Stimulated activated CD4-positive, alpha-beta T cell treated with anti-CD3 and anti-CD28 coated beads, Interleukin-12 subunit alpha, Interleukin-12 subunit beta, amount 100 ng/mL, for 48 hours (primary cell): Measurements from ENCODE around the gene GPR37.

Experiments
- DNase-seq, 3 donors: peaks; one replicate each; pipeline ENCODE4 v3.0.0-alpha.2; 2020; ENCODE audit warnings: low read depth in 2 of 3, low spot score in 1 of 3

The GPR37 gene, protein sequence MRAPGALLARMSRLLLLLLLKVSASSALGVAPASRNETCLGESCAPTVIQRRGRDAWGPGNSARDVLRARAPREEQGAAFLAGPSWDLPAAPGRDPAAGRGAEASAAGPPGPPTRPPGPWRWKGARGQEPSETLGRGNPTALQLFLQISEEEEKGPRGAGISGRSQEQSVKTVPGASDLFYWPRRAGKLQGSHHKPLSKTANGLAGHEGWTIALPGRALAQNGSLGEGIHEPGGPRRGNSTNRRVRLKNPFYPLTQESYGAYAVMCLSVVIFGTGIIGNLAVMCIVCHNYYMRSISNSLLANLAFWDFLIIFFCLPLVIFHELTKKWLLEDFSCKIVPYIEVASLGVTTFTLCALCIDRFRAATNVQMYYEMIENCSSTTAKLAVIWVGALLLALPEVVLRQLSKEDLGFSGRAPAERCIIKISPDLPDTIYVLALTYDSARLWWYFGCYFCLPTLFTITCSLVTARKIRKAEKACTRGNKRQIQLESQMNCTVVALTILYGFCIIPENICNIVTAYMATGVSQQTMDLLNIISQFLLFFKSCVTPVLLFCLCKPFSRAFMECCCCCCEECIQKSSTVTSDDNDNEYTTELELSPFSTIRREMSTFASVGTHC

DNA sequence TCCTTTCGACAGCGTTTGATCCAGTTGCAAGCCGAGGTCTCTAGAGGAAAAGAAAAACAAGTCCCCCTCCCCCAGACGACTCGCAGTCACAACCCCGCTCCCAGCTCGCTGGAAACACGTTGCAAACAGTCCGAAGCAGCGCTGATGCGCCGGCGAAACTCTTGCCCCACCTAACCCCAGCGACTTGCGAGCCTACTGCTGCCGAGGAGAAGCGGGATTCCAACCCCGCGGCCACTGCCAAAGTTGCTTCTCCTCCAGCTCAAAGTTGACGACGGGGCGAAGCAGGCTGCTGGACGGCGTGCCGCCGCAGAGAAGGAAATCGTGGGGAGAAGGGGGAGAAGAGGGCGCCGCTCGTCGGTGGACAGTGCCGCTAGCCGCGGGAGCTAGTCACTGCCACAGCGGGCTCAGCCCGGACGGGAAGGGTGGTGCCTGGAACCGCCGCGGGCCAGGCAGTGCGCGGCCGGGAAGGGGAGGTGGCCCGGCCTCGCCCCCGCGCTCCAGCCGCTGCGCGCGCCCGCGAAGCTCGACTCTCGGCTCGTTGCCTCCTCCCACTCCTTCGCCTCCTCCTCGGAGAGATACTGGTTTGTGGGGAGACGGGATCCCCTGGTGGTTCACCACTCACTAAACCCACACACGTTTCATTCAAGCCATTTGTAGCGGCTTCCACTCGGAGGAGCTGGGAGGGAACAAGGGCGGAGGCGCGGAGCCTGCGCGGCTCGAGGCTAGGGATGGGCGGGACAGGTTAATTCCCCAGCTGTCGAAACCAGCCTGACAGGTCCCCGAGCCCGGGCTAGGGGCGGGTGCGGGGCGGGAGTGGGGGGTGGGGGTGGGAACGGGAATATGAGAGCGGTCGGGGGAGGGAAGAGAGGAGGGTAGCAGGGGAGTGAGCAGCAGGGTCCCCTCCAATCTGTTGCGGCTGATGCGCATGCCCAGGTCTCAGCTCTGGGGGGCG is at the start of gene GPR37:
Gene GPR37, minus strand, starts transcription at position 392 of the 952 bp plus-strand sequence. CDS start 816 bp downstream, outside the sequence.
- peak in 2 of 3 donors; percentile 14 to 34 for DNase-seq

DNA sequence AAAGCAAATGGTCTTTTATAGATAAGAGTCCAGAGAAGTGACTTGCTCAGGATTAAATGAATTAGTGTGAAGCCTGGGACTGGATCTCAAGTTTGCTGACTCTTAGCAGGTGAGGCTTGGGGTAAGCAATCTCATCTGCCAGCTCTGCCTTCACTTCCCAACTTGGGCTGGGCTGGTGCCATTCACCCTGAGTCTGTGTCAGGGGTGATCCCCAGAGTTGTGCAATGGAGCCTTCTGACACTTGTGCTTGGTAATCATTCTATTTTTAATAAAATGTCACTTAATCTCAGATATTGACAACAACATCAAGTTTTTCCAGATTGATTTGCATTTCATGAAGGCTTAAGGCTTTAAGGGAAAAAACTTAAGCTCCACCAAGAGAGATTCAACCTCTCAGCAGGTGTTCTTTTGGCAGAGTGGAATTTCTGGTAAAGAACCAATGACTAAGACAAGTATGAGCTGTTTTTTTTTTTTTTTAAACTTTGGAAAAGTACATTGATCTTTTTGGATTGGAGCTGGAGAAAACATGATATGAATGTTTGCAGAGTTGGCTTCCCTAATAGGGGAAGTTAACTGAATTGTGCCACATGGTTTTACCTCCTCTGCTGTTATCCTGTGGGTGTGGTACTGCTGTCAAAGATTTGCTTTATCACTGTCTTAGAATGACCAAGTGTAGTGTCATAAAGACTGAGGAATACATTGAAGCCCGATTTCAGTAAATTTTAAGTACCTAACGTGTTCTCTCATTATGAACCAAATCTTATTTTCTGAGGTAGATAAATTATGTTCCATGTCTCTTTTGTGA is 48.6 kb upstream of the GPR37 start:
- DNase-seq = no peak

GRCh38 chr7:124812764-124813163 is 47.2 kb upstream of the GPR37 start:
- no peak for DNase-seq

DNA sequence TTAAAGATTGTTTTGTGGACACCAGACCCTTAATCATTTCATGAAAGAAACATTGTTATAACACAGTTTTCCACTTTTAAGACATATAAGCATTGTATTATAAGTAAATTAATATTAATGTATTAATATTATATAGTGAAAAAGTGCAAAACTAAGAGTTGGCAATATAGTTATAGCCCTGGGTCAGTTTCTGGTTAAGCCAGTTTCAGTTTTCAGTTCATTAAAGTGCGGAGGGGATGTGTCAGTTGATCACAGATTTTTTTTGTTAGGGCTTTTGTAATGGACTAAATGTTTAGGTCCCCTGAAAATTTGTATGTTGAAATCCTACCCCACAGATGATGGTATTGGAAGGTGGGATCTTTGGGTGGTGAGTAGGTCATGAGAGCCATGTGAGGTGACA is 45.7 kb upstream of the GPR37 start:
- DNase-seq = no peak

GRCh38 chr7:124810605-124811004 is 45.0 kb upstream of the GPR37 start:
- DNase-seq = no peak

GRCh38 chr7:124808206-124808605 is 42.6 kb upstream of the GPR37 start:
- no peak for DNase-seq

- DNase-seq = no peak
Measured at GRCh38 chr7:124801330-124801895, 35.8 kb upstream of the GPR37 start.

GRCh38 chr7:124800386-124800785 is 34.8 kb upstream of the GPR37 start:
- DNase-seq = no peak

- no peak for DNase-seq
Measured at GRCh38 chr7:124799448-124799847, 33.9 kb upstream of the GPR37 start.

DNA sequence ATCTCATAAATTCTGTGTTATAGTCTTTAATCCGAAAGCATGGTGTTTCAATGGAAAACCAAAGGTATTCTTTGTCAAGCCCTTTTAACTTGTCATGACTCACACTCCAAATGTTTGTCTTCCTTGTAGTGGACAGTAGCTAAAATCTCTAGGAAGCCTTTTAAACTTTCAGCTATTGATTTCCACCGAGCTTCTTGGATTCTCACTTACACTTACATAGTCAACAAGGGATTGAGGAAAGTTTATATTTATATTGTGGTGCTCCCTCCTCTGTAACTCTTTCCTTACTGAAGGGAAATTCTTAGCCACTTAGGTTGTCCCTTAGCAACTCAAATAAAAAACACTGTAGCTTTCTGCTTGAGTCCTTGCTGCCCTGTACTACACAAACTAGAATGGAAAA is 31.2 kb upstream of the GPR37 start:
- DNase-seq = no peak

GRCh38 chr7:124792696-124793095 is 27.1 kb upstream of the GPR37 start:
- no peak for DNase-seq

- DNase-seq = no peak
Measured at GRCh38 chr7:124792002-124792401, 26.4 kb upstream of the GPR37 start.

GRCh38 chr7:124791426-124791825 is 25.8 kb upstream of the GPR37 start:
- DNase-seq = no peak

- DNase-seq = no peak
Measured at GRCh38 chr7:124790645-124791044, 25.1 kb upstream of the GPR37 start.

DNA sequence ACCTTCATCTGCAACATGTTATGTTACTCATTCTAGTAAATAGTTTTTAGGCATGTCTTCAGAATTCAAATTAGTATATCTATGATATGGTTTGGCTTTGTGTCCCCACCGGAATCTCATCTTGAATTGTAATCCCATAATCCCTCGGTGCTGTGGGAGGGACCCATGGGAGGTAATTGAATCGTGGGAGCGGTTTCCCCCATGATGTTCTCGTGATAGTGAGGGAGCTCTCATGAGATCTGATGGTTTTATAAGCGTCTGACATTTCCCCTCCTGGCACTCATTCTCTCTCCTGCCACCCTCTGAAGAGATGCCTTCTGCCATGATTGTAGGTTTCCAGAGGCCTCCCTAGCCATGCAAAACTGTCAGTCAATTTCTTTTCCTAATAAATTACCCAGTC is 20.4 kb upstream of the GPR37 start:
- no peak for DNase-seq

DNA sequence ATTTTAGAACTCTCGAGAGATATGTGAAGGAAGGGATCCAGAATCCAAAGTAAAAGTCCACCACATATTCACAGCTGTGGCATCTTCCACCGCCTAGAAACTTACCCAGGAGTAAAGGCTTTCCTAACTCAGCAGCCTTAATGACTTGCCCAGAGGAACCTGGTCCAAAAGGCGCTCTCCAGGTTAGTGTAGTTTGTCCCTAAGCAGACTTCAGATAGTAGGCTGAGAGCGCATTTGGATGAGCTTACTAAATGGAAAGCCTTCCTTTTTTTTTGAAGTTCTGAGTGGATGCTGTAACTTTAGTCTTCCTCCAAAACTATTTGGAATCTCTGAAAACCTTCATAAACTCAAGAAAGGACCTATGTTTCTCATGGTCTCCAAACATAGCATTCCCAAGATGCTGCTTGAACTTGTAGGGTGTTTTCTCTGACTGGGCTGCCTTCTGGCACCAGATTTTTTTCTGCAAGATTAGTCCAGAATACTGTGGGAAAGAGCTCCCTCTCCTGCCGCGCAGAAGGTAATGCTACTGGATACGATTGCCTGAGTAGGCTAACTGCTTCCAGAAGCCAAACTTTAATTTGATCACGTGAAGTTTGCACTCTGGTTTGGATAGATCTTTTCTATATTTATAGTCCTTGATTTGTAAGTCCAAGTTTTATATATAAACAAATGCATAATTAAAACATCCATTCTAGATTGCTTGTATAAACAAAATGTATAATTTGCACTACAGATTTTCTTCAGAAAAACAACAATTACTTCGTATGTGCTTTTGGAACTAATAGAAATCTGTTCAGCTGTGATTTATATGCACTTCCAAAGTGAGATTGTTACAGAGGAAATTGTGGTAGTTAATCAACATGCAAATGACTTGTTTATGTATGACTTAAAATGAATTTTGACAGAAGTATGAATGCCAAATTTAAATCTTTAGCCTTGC is 19.6 kb upstream of the GPR37 start:
- DNase-seq = no peak

GRCh38 chr7:124783271-124783670 is 17.7 kb upstream of the GPR37 start:
- DNase-seq = no peak

- no peak for DNase-seq
Measured at GRCh38 chr7:124781907-124782734, 16.5 kb upstream of the GPR37 start.
